ENCODE measurements around the gene LCA5L. TPM values are rescaled to one million over a fixed set of nuclear protein-coding genes. Genes with fewer than 3 reads are reported as not detected.
"Not testable (repeated sequence)": the region's sequence is repeated elsewhere in the genome, so short reads cannot be mapped to it uniquely, and the experiment has no call there.

The LCA5L gene
- total RNA-seq, 4 donors from 2014 or later = 2.3 to 7.9 (median 4.9) TPM

GRCh38 chr21:39422527-39423241 is 22.9 kb downstream of the LCA5L start:
- no peaks in the 10 kb centered on the region for H3K27me3 ChIP-seq
- no peaks in the 10 kb centered on the region for H3K4me1 ChIP-seq
- no peaks in the 10 kb centered on the region for H3K9me3 ChIP-seq
- ATAC-seq (no peak), DNase-seq (no peak)
- TF ChIP-seq POLR2A (IDR thresholded peaks at IDR 0.05) (no peak), CTCF (IDR thresholded peaks at IDR 0.05 in 4 of 5, conservative IDR thresholded peaks at IDR 0.05 in 1 of 5) (no peak)
- intact Hi-C loops (cut with DNase I; ENCODE audit: low total_unique reads) (no loop called here), in situ Hi-C loops (cut with MboI; ENCODE audit: low sequenced_read_pairs in 4 of 4) (no loop called here)
- H3K4me3 ChIP-seq = no peak overlapping the region
- H3K36me3 ChIP-seq = no peaks in the 10 kb centered on the region
- no peak overlapping the region for H3K27ac ChIP-seq

GRCh38 chr21:39419204-39419603 is 26.4 kb downstream of the LCA5L start:
- DNase-seq; H3K4me1 ChIP-seq; H3K27me3 ChIP-seq; H3K9me3 ChIP-seq; H3K36me3 ChIP-seq; H3K27ac ChIP-seq; H3K4me3 ChIP-seq; intact Hi-C loops (cut with DNase I; ENCODE audit: low total_unique reads); ATAC-seq; in situ Hi-C loops (cut with MboI; ENCODE audit: low sequenced_read_pairs in 4 of 4): not testable (repeated sequence)

- no peak overlapping the region for H3K4me3 ChIP-seq
- H3K27me3 ChIP-seq = no peaks in the 10 kb centered on the region
- no peak overlapping the region for H3K27ac ChIP-seq
- no peaks in the 10 kb centered on the region for H3K4me1 ChIP-seq
- H3K36me3 ChIP-seq = peaks cover 5 to 33% of the 10 kb centered on the region in 2 donors
- in situ Hi-C loops (cut with MboI; ENCODE audit: low sequenced_read_pairs in 4 of 4) = no loop called here
- no peaks in the 10 kb centered on the region for H3K9me3 ChIP-seq
- intact Hi-C loops (cut with DNase I; ENCODE audit: low total_unique reads) = no loop called here
- TF ChIP-seq CTCF (IDR thresholded peaks at IDR 0.05 in 4 of 5, conservative IDR thresholded peaks at IDR 0.05 in 1 of 5) = no peak
- no peak for TF ChIP-seq POLR2A (IDR thresholded peaks at IDR 0.05)
- DNase-seq (no peak), ATAC-seq (no peak)
Measured at GRCh38 chr21:39406065-39406464, 39.5 kb downstream of the LCA5L start.

GRCh38 chr21:39400173-39400572 is 45.4 kb downstream of the LCA5L start:
- intact Hi-C loops (cut with DNase I; ENCODE audit: low total_unique reads) = no loop called here
- no peaks in the 10 kb centered on the region for H3K27me3 ChIP-seq

More at GRCh38 chr21:39400173-39400572, 45.4 kb downstream of the LCA5L start:
- Histone ChIP-seq H3K9me3 (no peaks in the 10 kb centered on the region), H3K36me3 (peaks cover 0 to 19% of the 10 kb centered on the region in 2 donors), H3K4me3 (no peak overlapping the region), H3K27ac (no peak overlapping the region), H3K4me1 (no peaks in the 10 kb centered on the region)
- no peak for TF ChIP-seq POLR2A (IDR thresholded peaks at IDR 0.05)
- TF ChIP-seq CTCF (IDR thresholded peaks at IDR 0.05 in 4 of 5, conservative IDR thresholded peaks at IDR 0.05 in 1 of 5) = no peak
- ATAC-seq (no peak), DNase-seq (no peak)
- in situ Hi-C loops (cut with MboI; ENCODE audit: low sequenced_read_pairs in 4 of 4) = no loop called here

Measured in gastrocnemius medialis (tissue), 4 donors.